HG03097 (cell line): ENCODE data around the gene ALK.

Source experiments
- ATAC-seq: cut with Tn5 transposase; IDR thresholded peaks from one replicate; pipeline ENCODE4 v1.9.1; 2021; ENCODE audit not compliant: unreplicated experiment, low FRiP score

The ALK gene

DNA sequence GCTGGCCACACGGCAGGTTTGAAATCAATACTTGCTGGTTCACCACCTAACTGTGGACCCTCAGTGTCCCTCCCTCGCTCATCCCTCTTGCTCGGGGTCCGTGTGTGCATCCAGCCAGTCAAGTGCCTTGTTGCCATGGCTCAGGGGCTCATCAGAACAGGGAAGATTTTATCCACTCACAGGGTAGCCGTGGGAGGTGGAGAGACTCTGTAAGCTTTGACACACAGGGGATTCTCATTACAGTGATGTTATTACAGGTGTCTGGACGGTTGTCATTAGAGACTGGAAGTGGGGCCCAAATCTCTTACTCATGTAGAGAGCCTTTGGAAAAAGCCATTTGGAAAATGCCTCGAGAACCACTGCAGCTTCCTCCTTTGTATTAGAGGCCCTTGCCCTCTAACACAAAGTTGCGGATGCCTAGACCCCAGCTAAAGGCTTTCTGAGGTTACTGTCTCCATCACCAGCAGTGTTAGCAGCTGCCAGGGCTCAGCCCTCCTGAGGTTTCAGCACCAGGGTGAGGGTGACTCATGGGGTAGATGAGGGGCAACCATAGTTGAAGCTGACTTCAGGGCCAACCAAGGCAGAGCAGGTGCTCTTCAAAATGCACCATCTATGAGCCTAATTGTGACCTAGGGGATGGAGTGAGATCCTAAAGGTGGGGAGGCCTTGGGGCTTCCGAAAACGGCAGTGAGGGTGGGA, 610.6 kb downstream of the ALK start:
- no peak for ATAC-seq

DNA sequence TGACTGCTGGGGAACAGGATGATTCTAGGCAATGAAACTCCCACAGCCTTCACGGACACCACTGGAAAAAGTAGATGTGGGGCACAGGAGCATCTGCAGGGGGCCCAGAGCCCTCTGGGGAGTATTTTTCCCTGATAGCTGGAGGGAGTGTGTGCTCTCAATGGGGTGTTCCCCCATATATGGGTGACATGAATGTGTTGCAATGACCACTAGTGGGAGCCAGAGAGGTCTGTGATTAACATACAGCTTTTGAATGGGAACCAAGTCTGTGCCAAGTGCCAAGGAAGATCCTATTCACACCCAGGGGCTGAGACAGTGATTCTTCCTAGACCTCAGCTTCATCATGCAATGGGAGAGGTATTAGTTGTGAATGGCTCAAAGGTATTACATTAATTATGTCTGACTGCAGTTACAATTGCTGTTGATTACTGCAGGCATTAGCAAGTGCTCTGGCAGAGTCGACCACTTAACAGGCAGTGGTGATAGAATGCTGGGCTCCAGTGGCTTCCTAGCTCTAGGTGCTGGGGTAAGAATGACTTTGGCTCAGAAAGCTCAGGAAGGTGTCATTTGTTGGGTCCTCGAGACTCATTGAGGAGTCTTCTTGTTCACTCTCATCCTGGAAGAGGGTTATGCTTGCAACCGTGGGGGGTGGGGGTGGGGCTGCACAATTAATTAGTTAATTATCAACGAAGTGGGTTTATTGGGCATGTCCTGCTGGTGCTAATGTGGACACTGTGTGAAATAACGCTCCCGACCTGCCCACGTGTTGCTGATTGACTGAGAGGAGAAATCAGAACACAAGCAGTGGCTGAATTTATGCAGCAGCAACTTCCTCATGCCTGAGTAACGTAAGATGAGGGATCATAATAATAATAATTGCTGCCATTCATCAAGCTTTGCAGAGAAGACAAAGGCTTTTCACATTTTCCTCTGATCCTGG, 612.0 kb downstream of the ALK start:
- no peak for ATAC-seq

DNA sequence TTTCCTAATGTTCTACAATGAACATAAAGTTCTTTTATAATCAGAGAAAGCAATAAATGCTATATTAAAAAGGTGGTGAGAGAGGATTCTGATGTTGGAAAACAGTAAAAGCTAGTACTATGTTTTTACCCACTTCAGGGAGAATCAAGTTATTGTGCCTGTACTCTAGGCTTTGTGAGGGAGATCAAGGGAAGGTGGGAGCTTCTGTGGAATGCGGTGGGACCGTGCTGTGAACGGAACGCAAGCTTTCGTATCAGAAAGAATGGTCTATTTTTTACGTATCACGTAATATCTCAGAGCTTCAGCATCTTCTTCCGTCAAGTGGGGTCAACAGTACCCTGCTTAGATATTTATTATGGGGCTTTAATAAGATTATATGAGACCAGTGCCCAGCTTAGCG, 613.0 kb downstream of the ALK start:
- ATAC-seq = no peak

DNA sequence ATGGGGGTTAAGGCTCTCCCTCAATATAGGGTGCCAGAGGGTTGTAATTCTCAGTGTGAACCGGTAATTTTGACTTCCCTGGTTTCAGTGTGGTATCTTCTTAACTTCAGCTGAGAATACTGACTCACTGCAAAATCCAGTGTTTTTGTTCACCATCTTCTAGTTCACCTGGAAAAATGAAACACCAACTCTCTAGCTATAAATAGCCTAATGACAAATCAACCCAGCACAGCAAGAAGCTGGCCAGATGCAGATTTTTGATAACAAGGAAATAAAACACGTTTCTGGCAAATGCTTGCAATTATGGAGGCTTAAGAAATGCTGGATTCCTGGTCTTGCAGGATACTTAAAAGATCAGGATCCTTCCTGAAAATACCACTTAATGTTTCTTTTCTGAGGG, 613.9 kb downstream of the ALK start:
- ATAC-seq = no peak

DNA sequence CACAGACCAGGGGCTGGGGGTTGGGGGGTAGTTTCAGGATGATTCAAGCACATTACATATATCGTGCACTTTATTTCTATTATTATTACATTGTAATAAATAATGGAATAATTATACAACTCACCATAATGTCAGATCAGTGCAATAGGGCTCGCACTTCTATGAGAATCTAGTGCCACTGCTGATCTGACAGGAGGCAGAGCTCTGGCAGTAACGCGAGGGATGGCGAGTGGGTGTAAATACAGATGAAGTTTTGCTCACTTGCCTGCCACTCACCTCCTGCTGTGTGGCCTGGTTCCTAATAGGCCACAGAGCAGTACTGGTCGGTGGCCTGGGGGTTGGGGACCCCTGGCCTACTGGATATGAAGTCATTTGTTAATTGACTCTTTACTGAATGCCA, 615.6 kb downstream of the ALK start:
- ATAC-seq = no peak

DNA sequence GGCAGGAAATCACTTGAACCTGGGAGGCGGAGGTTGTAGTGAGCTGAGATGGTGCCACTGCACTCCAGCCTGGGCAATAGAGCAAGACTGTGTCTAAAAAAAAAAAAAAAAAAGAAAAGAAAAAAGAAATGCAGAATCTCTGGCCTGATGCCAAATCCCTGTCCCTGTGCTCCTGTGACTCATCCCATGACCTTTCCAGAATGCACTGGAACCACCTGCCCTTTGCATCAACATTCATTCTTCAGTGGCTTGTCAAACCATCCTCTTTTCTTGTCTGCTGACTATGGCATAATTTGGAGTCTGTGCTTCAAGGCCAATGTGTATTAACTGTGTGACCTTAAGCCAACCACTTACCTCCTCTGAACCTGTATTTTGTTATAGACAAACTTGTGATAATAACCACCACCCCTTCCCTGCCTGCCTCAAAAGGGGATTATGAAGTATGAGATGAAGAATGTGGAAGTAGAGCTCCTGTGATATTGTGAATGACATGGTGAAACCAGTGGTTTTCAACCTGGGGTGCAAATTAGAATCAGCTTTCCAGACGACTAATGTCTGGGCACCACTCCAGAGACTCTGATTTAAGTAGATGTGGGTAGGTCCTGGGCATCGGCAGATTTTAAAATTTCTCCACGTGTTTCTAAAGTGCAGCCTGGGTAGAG, 616.9 kb downstream of the ALK start:
- ATAC-seq = no peak

DNA sequence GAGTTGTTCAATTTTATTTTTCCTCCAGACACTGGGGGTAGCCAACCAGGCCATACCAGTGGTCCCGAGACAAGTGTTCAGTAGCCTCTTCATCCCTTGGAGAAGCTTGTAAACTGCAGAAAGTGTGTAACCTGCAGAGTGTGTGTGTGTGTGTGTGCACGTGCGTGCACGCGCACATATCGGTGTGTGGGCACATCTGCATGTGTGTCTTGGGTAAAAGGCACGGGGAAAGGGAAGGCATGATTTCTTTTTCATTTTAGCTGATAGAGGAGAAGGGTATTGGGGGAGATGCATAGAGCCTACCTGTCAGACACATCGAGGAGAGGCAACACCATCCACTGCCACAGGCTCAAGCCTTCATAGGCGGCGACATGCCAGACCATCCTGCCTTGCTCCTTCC, 624.8 kb downstream of the ALK start:
- ATAC-seq = no peak

DNA sequence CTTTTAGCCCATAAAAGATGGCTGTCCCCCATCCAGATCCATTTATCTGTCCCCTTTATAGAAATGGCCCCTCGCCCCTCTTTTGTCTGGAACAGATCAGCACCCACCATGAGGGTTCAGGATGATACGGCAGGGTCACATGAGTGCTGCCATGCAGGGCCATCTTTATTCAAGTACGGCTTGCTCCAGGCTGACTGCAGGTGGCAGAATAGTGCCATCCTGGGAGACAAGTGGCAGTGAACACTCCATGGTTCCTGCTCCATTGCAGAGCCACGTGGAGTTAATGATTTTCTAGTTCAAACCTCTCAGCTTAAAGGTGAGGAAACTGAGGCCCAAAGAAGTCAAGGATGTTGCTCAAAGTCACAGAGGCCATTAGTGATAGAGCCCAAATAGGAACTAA, 625.5 kb downstream of the ALK start:
- ATAC-seq = no peak

DNA sequence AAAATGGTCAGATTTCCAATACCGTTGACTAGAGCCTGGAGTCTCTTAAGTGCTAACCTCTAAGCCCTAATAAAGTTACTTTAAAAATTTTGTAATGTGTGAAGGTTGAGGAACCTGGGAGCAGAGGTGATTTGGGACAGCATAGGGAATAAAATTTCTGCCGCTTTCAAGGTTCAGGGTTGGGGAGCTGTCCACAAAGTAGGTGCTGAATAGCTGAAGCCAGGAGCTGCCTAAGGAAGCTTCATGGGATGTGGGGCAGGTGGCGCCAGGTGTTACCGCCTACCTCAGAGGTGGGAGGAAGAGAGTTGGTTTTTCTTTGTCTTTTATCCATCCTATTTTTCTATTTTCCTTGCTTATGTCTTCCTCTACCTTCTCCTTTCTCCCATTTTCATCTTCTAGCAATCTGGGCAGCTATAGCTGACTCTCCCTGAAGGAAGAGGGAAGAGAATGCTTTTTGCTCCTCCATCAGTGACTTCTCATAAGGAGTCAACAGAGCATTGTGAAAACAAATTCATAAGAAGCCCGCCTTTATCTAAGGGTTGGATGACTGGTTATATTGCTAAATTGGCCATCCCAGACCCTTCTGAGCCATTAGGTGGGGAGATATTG, 627.5 kb downstream of the ALK start:
- no peak for ATAC-seq

DNA sequence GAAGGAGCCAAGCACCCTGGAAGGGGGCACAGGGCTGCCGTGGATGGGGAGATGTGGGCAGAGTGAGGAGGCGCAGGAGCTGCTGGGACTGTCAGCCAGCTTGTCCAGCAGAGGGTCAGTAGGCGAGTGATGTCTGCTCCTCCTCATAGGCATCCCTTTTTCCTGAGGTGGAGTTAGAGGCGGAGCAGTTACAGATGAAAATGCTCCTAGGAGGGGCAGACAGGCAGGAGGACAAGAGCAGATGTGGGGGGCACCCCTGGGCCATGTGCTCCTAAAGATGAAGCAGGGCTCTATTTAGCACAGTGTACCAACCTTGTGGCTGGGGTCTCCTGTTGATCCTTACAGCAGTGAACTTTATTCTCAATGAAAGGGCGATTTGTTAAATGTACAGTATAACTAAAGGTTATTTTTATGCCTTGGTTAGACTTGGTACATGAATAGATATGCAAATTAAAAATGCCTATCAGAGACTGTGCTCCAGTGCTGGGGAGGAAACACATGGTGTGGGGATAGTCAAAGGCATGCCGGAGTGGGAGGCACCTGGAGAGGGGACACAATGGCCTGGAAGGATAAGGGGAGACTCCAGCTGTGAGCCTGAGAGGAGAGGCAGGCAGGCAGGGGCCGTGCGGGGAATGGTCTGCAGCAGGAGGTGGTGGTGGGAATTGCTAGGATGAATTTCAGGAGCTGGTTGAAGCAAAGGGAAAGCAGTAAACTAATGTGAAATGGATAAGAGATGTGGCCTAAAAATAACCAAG, 630.9 kb downstream of the ALK start:
- ATAC-seq = no peak

DNA sequence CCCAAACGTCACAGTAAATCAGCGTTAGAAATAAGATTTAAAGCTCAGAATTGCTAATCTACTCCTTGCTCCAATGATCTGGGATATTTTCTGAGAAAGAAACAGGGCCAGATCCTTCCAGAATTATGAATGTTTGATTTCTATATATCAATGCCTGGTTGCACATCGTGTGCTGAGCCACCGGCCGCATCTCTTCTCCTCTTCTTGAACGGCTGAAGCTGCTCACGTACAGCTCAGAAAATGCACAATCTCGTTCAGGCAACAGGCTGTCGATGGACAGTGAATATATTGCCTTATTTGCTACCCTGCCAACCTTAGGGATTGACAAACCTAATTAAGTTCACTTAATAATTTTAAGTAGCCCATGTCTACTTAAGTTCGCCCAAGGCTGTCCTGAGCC, 636.7 kb downstream of the ALK start:
- ATAC-seq = no peak

DNA sequence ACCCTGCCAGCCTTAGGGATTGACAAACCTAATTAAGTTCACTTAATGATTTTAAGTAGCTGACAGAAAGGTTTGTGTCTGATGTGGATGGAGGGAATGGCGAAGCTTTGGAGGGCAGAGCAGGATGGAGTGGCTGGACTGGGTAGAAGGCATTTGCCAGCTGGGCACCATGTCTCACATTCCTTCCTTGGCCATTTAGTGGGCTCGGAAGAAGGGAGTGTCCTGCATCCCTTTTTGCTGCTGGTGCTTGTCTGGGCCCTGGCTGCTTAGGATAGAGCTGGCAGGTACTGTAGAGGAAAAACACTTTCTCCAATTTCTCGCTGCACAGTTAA, 639.5 kb downstream of the ALK start:
- no peak for ATAC-seq

DNA sequence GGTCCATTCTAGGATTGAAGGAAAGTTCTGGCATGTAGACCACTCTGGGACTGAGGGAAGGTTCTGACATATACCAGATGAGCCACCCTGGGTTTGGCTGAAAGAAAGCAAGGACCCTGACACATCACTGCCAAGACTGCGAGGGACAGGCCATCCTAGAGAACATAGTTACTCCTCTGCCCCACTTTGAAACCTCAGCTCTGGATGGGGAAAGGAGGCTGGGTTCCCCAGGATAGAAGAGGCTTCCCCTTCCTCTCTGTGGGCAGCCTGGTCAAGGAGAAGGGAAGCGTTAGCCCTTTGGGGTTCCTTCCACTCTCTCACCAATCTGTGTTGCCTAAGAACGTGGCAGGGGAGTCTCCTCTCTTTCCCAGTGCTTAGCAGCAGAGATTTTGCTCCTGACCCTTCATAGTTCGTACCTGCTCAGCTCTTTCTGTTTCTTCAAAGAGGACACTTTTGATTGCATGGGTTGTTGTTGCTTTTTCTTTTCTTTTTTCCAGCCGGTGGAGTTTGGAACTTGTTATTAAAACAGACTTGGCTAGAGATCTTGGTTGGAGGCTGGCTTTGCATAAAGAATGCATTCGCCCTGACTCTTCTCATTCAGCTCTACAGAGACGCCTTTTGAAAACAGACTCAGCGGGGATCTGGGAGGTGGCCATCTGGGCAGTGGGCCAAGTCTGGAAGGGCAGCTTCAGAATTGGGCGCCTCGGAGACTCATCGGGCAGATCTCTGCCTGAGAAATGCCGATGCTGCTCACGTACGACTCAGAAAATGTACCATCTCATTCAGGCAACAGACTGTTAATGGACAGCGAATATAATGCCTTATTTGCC, 640.1 kb downstream of the ALK start:
- no peak for ATAC-seq

DNA sequence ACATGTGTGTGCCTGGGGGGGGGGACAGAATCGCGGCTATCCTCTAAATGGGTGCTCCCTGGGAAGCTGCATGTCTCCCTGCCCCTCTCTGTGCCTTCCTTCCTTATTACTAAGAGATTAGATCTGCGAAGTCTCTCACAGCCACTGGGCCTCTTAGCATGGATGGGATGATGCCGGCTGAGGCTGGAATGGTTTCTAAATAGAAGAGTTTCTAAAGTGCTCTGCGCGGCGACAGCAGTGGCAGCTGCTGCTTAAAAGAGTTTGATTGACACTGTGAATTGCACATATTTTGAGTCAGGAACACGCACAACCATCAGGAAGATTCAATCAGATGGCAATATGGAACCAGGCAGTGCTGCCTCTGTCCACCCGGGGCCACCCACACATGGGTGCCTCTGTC, 642.4 kb downstream of the ALK start:
- no peak for ATAC-seq

DNA sequence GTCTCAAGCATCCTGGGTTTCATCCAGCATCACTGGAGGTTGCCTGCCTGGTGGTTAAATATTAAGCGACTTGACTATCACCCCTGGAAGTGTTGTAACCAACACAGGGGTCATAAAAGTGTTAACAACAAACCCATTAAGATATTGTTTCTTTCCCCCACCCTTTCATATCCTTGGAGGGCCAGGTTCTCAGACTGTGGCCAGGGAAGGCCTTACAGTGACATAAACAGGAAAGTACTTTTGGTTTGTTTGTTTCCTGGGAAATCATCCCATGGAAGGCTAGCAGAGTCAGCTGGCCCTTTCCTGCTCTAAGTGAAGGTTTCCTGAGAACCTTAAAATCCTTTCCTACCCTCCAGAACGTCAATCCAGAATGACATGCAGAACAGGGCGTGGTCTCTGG, 645.2 kb downstream of the ALK start:
- no peak for ATAC-seq

DNA sequence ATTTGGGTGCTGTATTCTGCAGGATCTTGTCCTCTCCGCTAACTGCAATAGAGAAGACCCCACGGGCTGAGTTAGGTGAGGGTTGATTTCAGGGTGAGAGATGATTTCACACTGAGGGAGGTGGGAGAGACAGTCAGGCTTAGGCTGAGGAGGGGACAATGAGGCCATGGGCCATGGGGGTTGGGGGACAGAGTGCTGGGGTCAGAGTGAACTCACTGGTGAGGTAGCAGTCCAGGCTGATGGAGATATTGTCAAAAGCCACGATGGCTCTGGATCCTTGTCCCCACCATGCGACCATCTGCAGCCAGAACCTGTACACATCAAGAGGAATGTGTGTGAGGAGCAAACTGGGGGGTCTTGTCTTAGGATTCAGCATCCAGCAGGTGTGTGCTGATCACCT, 646.2 kb downstream of the ALK start:
- ATAC-seq = no peak

DNA sequence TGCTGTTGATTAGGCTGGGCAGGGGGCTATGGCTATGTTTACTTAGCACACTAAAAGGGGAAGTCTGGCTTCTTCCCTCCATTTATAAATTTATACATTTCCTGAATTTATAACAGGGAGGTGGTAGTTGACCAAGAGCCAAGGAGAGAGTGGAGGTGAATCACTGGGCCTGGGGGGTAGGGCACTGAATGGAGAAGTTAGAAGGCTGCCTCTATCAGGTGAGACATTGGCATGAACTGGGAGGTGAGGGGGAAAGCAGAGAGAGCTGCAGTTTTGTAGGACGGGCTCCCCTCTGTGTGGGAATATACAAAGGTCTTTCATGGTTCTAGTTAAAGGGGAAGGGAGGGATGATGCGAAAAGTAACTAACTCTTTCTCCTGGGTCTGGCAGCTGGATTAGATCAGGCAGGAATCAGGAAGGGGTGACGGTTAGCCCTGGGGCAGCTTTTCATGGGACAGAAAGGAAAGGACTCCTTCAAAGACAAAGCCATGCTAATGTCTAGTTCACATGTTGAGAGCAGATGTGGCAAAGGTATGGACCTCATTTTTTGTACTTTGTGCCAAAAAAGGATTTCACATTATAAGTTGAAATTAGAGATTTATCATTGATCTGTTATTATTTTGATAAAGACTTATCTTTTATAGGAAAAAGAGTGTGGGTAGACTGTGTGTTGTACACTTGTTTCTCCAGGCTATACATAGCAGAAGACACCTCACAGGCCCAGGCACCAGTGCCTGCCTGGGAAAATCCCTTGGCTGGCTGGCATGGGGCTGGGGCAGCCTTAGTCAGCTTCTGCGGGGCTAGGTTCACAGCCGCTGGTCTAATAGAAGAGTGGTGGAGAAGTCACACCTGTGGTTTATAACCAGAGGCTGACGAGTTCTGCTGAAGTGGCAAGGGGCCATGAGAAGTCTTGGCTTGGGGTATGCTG, 647.4 kb downstream of the ALK start:
- ATAC-seq = no peak

DNA sequence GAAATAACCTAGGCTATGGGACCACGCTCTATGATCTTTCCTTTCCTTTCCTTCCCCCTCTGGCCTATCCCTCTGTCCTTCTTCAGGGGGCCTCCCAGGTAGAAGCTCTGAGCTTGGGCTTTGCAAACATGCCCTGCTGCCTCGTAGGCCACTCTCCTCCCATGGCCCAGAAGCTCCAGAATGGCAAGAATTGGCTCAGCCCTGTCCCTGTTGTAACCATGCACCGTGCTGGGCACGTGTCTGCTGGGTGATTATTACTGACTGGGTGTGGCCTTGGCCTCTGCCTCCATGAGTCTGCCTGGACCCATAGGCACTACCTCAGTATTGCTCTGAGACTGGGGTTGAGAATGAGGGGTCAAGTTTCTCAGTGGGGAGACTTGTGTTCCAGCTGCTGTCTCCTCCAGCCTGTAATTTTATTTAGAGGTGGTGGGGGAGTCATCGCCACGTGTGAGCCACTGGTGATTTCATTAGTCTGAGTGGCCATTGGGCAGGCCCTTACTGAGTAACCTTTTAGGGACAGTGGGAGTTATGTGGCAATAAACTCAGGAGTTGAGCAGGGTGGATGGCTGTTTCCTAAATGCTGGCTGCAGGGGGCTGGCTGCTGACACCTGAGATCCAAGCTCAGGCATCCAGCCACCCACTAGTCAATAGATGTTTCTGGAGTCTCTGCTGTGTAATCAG, 648.2 kb downstream of the ALK start:
- no peak for ATAC-seq
